WI38 (cell line): Measurements from ENCODE around the gene CSAG2.
"Not testable (repeated sequence)": the region's sequence is repeated elsewhere in the genome, so short reads cannot be mapped to it uniquely, and the experiment has no call there.

ENCODE experiments used
- H3K4me3 ChIP-seq: 2 replicates; pipeline ENCODE4 v1.5.1; 2011; ENCODE audit warnings: low read depth, mild to moderate bottlenecking, control low read depth, low read length
- TF ChIP-seq, protein P1 (sequence below): IDR thresholded peaks from 2 replicates; pipeline ENCODE4 v1.5.1; 2012; ENCODE audit warnings: low read depth, mild to moderate bottlenecking, control low read depth, low read length

The CSAG2 gene

DNA sequence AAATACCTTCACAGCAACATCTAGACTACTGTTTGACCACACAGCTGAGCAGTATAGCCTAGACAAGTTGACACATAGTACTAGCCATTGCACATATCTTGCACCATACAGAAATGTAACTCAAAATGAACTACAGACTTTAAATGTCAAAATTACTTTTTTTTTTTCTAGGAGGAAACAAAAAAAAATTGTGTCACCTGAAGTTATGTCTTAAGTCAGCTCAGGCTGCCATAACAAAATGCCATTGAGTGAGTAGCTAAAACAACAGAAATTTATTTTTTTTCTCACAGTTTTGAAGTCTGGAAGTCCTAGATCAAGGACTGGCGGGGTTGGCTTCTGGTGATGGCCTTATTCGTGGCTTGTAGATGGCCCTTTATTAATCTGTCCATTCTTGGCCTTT, at the start of gene CSAG2:
Gene CSAG2, minus strand, starts transcription at position 101 of the 400 bp plus-strand sequence. CDS start 161 bp downstream, outside the sequence.
- not testable (repeated sequence) for H3K4me3 ChIP-seq

- H3K4me3 ChIP-seq: not testable (repeated sequence)
These were observed 45.8 kb upstream of the CSAG2 start for GRCh38 chrX:152754871-152755270.

- H3K4me3 ChIP-seq: not testable (repeated sequence)
These were observed 44.9 kb upstream of the CSAG2 start, which contains the start of gene MAGEA2 for GRCh38 chrX:152753686-152754650. Gene MAGEA2, minus strand, starts transcription at chrX:152753842. Its CDS starts 2,479 bp downstream, at chrX:152751363.

DNA sequence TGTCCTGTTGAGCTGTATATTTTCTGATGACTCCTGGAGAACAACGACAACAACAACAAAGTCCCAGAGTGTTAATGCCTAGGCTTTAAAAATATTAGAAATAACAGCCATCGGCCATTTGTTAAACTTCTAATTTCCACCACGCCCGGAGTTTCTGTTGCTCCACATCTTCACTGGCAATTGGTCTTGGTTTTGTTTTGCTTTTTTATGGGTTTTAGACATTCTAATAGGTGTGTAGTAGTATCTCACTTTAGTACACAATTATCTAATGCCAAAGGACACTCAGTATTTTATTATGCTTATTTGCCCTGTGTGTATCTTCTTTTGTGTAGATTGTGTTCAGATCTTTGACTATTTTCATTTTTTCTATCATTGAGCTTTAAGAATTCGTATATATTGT, 29.5 kb upstream of the CSAG2 start:
- H3K4me3 ChIP-seq: no peak overlapping the region
- TF ChIP-seq, protein P1, sequence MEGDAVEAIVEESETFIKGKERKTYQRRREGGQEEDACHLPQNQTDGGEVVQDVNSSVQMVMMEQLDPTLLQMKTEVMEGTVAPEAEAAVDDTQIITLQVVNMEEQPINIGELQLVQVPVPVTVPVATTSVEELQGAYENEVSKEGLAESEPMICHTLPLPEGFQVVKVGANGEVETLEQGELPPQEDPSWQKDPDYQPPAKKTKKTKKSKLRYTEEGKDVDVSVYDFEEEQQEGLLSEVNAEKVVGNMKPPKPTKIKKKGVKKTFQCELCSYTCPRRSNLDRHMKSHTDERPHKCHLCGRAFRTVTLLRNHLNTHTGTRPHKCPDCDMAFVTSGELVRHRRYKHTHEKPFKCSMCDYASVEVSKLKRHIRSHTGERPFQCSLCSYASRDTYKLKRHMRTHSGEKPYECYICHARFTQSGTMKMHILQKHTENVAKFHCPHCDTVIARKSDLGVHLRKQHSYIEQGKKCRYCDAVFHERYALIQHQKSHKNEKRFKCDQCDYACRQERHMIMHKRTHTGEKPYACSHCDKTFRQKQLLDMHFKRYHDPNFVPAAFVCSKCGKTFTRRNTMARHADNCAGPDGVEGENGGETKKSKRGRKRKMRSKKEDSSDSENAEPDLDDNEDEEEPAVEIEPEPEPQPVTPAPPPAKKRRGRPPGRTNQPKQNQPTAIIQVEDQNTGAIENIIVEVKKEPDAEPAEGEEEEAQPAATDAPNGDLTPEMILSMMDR: no peak

GRCh38 chrX:152736528-152736927, 27.5 kb upstream of the CSAG2 start:
- H3K4me3 ChIP-seq: not testable (repeated sequence)

- TF ChIP-seq, protein P1: no peak
- no peak overlapping the region for H3K4me3 ChIP-seq
These were observed 26.9 kb upstream of the CSAG2 start for GRCh38 chrX:152735860-152736511.

DNA sequence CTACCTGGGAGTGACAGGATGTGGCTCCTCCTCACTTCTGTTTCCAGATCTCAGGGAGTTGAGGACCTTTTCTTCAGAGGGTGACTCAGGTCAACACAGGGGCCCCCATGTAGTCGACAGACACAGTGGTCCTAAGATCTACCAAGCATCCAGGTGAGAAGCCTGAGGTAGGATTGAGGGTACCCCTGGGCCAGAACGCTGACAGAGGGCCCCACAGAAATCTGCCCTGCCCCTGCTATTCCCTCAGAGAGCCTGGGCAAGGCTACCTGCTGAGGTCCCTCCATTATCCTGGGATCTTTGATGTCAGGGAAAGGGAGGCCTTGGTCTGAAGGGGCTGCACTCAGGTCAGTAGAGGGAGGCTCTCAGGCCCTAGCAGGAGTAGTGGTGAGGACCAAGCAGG, 26.0 kb upstream of the CSAG2 start:
- H3K4me3 ChIP-seq: no peak overlapping the region
- TF ChIP-seq, protein P1: no peak

DNA sequence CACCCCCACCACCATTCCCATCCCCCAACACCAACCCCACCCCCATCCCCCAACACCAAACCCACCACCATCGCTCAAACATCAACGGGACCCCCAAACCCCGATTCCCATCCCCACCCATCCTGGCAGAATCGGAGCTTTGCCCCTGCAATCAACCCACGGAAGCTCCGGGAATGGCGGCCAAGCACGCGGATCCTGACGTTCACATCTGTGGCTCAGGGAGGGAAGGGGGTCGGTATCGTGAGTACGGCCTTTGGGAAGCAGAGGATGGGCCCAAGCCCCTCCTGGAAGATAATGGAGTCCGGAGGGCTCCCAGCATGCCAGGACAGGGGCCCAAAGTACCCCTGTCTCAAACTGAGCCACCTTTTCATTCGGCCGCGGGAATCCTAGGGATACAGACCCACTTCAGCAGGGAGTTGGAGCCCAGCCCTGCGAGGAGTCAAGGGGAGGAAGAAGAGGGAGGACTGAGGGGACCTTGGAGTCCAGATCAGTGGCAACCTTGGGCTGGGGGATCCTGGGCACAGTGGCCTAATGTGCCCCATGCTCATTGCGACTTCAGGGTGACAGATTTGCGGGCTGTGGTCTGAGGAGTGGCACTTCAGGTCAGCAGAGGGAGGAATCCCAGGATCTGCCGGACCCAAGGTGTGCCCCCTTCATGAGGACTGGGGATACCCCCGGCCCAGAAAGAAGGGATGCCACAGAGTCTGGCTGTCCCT, 25.2 kb upstream of the CSAG2 start:
- 0 out of 2 replicates have a peak overlapping the region, but pooled peaks have one; percentile 5 for H3K4me3 ChIP-seq

- peak within 1 kb of the TSS; percentile 41 for H3K4me3 ChIP-seq
- TF ChIP-seq, protein P1: no peak
These were observed 24.3 kb upstream of the CSAG2 start, which contains the start of the genes CSAG1 and MAGEA12 for GRCh38 chrX:152733261-152733975. Gene CSAG1, minus strand, starts transcription at chrX:152733721. Its CDS starts 1,261 bp downstream, at chrX:152732460. Gene MAGEA12, plus strand, starts transcription at chrX:152733757. Its CDS starts 2,405 bp downstream, at chrX:152736162.
